Measurements from ENCODE around the gene NDUFS7.
A peak's percentile ranks its signal among the peaks of the same experiment; 100 is the strongest.

NDUFS7 gene

DNA sequence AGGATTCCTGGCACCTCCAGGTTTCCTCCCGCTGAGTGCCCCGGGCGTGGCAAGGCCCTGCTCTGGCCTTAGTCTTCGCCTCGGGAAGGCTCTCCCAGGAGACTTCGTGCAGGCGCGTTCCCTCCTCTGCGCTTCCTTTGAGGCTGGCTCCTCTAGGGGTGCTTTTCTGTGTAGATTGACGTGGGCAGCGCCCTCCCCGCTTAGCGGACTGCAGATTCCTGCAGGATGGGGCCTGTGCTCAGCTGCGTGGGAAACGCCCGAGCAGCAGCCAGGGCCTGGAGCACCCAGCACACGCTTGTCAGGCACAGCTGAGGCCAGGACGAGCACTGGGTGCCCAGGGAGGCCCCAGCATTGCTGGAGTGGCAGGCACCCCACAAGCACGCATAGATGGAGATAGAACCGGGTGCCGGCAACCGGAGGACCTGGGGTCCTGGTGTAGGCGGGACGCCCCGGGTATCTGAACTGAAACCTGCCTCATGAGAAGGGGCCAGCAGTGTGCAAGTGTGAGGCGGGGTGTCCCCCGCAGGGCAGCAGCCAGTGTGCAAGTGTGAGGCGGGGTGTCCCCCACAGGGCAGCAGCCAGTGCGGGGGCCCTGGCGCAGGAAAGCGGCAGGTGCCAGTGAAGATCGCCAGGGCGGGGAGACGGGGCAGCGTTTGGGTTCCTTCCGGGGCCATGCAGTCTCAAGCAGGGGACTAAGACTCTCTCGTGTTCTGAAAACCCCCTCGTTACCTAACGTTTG is 3.4 kb downstream of the NDUFS7 start:
- no peak for DNase-seq

DNA sequence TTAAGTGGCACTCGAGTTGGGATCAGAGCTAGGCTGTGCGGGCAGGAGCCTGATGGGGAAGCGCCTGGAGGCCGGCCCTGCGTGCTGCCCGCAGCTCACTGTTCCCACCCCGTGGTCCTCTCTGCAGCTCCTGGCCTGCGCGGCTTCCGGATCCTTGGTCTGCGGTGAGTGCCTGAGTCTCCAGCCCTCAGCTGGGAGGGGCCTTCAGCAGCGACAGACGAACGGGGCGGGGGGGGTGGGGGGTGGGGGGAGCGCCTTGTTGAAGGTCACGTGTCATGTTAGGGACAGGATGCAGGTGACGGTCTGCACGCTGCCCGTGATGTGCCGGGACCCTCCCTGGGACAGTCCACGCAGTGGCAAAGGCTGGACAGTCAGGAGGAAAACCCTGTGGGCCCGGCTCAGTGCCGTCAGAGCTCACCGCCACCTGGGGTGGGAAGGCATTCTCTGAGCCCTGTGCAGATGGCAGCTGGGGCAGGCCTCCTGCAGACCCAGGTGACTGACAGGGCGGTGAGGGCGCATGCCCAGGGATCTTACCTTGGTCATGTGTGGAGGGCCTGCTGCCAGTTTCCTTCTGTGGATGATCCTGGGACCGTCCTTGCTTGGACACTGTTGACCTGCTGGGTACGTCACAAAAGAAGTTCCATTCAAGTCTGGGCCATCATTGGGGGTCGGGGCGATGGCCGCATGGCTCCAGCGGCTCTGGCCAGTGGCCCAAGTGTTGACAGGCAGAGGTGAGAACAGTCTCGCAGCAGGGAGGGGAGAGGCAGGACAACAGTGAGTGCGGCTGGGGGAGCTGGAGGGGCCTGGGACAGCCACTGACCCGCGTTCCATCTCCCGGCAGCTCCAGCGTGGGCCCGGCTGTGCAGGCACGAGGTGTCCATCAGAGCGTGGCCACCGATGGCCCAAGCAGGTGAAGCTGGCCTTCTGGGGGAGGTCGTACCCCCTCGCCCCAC is 4.3 kb downstream of the NDUFS7 start:
- no peak for DNase-seq

DNA sequence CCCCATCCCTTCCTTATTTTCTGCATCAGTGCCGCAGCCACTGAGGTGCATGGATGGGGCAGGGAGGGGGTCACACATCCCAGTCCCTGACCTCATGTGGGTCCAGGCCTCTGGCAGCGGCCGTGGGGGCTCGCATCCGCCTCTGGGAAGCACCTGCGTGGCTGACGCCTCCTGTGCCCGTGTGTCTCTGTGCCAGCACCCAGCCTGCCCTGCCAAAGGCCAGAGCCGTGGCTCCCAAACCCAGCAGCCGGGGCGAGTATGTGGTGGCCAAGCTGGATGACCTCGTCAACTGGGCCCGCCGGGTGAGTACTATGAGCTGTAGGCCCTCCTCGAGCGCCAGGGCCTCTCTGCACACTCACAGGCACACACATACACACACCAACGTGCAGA is 4.9 kb downstream of the NDUFS7 start:
- no peak for DNase-seq

DNA sequence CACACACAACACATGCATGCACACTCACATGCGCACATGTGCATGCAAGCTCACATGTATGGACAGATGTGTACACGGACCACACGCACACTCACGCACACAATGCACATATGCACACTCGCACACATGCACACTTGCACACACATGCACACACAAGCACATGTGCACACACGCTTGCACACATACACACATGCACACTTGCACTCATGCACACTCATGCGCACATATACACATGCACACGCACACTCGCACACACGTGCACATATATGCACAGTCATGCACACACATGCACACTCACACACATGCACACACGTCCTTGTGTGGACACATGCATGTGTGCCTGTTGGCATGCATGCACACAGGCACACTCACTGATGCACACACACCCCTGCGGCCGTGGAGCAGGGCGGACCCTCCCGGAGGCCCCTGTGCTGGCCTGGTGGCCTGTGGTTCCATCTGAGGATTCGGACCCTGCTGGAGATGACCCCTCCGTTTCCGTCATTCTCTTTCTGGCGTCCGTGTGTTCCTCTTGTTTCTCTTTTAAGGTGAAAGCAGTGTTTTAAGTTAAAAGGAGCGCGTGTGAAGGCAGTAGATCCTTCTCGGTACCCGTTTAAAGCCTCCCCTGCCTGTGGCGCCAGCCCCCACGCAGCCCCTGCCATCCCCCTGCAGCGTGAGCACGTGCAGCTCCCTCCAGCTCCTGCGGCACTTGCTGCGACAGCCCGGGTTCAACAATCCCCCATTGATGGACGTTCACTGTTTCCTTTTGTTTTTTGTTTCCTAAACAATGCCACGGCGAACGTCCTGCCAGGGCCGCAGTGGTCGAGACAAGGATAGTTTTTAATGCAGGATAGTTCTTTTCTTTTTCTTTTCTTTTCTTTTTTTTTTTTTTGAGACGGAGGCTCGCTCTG is 5.6 kb downstream of the NDUFS7 start:
- DNase-seq = no peak

DNA sequence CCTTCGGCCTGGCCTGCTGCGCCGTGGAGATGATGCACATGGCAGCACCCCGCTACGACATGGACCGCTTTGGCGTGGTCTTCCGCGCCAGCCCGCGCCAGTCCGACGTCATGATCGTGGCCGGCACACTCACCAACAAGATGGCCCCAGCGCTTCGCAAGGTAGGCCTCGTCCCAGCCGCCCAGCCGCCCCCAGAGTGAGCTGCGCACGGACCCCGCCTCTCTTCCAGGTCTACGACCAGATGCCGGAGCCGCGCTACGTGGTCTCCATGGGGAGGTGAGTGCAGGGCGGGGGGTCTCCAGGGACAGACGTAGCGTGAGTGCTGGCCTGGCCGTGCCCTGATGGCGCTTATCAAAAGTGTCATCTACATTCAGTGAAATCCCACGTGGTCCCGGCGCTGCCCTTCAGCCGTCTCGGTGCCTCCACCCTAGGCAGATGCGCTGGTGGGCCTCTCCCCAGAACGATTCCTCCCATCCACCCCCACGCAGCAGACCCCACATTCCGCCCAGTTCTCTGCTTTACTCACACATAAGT is 7.2 kb downstream of the NDUFS7 start:
- DNase-seq = no peak

DNA sequence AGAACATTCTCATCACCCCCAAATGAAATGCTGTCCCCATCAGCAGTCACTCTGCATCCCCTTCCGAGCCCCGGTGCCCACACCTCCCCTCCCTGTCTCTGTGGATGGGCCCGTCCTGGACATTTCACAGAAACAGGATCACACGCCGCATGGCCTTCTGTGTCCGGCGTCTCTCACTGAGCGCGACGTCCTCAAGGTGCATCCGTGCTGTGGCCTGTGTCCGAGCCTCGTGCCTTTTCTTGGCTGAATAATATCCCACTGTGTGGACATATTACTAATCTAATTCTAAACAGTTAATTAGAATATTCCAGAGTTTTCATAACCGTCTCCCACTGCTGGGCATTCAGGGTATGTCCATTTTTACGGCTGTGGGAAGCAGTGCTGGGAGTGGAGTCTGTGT is 8.7 kb downstream of the NDUFS7 start:
- DNase-seq = no peak

DNA sequence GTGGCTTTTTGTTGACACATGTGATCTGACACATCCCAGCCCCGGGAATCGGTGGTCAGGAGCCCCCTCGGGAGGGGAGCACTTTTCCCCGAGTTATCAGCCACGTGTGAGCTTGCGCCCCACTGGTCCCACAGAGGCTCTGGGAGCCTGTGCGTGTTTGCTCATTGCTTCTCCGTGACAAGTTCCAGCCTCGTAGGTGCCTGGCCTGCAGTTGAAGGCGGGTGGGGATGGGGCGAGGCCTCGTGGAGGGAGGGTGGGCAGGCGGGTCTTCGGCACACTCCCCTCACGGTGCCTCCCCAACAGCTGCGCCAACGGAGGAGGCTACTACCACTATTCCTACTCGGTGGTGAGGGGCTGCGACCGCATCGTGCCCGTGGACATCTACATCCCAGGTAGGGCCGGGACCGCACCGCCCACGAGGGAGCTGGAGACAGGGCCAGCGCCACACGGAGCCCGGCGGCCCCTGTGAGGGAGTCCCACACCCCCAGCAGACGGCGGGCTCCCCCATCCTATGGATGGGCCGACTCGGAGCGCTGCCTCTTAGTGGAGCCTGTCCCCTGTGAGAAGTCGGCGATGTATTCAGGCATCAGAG is 9.3 kb downstream of the NDUFS7 start:
- no peak for DNase-seq

DNA sequence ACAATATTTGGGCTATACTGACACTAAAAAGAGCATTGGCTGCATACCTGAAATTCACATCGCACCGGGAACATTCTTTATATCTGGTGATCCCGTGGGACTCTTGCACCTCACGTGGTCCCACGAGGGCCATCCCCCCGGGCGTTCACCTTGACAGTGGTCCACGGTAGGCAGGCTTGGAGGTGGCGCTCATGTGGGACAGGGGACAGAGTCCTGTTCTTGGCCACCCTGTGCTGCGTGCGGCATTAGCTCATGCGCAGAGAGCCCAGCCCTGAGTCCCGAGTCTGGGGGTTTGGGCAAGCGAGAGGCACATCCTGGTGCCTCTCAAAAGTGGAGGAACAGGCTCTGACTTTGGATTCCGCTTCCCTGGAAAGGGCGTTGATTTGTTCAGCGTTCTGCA is 10.1 kb downstream of the NDUFS7 start:
- no peak for DNase-seq

DNA sequence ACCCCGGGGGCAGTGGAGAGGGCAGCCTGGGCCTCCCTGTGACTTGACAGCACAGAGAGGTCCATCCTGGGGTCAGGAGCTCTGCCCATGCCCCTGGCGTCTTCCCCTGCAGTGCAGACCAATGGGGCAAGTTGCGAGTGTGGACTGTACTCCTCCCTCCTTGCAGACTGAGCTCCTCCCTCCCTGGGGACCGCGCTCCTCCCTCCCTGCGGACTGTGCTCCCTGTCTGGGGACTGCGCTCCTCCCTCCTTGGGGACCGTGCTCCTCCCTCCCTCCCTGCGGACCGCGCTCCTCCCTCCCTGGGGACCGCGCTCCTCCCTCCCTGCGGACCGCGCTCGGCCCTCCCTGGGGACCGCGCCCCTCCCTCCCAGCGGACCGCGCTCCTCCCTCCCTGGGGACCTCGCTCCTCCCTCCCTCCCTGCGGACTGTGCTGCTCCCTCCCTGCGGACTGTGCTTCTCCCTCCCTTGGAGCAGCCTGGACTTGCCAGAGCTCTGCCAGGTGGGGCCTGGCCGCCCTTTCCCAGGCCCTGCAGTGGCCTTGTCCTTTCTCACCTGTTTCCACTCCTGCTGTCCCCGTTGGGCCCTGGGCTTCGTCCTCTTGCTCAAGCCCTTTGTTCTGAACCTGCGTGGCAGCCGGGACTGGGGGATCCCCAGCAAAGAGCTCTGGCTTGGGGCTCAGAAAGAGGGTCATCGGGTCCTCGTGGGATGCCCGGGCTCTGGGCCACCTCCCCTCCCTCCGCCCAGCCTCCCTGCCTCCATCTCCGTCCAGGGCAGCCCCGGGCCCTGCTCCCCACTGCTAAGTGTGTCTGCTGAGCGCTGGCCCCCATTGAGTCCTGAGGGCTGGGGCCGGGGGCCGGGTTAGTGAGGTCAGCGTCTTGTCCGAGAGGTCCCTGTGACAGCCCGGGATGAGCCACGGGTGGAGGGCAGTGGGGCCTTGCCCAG is 10.8 kb downstream of the NDUFS7 start:
- no peak for DNase-seq

DNA sequence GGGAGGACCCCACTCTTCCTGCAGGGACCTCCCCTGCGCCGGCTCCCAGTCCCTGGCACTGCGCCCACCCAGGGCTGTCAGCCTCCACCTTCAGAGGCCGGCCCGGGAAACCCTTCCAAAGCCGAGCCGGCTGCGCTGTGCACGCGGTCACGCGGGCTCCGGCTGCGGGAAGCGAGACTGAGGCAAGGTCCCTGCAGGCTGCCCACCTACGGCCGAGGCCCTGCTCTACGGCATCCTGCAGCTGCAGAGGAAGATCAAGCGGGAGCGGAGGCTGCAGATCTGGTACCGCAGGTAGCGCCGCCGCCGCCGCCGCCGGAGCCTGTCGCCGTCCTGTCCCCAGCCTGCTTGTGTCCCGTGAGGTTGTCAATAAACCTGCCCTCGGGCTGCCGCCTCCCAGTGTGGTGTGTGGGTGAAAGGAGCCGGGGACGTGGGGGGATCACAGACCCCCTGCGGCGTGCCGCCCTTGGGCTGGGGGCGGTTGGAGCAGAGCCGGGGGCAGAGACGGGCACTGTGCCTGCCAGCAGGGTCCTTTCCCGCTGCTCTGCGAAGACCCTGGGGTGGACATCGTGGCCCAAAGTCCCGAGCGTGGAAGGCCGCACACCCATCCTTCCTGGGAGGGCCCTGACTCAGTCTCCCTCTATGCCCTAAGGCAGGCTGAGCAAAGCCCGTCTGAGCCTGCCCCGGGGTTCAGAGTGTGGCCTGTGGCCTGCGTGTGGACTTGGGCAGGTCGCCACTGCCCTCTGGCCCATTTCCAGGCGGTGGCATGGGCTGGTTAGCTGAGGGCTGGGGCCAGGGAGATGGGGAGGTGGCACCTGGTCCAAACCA is 11.7 kb downstream of the NDUFS7 start:
- DNase-seq = no peak

DNA sequence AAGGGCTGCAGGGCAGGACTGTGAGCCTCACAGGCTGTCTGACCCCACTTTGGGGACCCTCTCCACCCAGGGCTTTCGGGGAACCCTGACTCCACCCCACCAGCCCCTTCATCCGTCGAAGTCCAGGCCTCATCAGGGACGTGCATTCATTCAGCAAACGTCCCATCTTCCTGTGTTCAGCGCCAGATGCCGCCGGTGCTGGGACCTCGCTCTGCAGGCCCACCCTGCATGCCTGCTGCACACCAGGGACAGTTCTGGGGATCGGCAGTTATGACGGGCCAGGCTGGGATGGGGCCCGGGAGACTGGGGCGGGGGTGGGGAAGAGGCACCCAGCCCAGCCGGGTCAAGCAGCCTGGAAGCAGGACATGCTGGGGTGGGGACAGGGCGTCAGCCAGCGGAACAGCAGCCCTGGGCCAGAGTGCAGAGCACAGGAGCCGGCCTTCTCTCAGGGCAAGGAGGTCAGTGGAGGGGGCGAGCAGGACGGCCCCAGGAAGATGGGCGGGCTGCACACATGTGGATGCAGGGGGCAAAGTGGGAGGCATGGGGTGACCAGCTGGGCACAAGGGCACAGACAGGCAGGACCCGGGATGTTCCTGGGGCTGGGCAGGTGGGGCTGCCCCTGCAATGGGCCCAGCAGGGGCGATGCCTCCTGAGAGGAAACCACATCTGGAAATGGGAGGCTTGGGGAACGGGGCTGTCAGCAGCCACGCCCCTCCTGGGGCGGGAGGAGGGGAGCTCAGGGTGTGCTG is 12.5 kb downstream of the NDUFS7 start:
- DNase-seq = no peak

DNA sequence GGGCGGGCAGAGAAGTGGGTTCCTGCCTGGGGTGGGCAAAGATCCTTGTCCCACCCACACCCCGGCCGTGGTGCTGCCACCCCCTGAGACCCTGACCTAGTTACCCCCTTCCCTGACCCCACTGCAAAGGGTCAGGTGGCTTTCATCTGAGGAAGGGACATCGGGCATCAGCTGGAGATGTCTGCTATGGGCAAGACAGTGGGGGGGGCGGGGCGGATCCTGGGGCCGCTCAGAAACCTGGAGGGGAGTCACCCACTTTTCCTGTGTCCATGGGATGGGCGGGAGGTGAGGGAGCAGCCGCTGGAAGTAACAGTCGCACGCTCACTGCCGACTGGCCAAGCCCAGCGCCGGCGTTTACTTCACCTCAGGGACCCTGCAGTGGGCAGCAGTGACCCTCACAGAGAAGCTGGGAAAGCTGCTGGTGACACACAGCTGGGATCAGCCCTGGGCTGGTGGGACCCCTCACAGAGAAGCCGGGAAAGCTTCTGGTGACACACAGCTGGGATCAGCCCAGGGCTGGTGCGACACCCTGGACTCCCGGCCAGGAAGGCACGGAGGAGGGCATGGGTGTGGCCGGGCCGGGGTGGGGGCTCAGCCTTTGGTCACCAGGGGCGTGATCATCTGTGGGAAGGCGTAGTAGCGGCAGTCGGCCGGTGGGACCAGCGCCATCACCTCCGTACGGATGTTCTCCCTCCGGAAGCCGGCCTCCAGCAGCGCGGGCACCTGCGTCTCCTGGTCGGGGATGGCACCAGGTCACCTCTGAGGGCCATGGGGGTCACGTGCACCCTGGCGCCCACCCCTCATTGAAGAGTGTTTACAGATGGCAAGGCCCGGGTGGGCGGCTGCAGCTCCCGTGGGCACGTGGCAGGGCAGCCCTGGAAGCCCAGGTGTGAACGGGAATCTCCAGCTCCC is 13.3 kb downstream of the NDUFS7 start:
- no peak for DNase-seq

DNA sequence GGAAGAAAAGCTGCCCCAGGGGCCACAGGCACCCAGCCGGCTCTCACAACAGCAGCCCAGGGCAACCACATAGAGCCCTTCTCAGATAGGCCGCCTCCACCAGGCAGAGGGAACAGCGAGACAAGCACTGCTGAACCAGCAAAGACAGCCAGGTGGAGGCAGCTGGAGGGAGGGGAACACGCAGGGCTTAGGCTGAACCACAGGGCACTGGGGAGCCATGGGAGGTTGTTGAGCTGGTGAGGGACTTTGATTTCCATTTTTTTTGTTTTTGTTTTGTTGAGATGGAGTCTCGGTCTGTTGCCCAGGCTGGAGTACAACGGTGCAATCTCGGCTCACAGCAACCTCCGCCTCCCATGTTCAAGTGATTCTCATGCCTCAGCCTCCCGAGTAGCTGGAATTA is 14.1 kb downstream of the NDUFS7 start:
- no peak for DNase-seq

DNA sequence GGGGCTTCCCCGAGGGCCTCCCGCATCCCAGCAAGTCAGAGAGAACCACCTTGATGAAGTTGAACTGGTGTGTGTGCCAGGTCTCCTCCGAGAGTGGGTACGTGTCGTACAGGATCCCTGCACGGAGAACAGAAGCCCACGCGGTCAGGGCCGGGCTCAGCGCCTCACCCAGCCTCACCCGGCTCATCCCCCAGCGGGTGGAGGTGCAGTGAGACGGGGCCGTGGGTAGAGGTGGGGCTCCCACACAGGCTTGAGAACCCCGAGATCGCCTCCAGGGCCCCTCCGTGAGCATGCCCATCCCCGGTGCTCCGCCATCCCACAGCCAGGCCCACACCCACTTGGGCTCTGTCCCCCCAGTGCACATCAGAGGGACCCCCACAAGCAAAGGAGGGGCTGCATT is 15.4 kb downstream of the NDUFS7 start:
- DNase-seq = no peak

DNA sequence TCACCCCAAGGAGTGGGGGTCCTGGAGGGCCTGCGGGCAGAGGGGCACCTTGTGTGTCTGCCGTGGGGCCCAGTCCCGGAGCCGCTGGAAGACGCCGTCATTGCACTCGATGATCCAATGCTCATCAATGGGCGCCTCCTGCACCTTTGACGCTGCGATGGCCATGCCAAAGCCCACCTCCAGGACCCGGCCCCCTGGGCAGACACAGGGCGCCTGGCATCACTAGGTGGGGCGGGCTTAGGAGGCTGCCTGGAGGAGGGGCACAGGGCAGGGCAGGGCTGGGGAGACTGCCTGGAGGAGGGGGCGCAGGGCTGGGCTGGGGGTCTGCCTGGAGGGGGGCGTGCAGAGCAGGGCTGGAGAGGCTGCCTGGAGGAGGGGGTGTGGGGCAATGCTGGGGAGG is 16.0 kb downstream of the NDUFS7 start:
- no peak for DNase-seq

DNA sequence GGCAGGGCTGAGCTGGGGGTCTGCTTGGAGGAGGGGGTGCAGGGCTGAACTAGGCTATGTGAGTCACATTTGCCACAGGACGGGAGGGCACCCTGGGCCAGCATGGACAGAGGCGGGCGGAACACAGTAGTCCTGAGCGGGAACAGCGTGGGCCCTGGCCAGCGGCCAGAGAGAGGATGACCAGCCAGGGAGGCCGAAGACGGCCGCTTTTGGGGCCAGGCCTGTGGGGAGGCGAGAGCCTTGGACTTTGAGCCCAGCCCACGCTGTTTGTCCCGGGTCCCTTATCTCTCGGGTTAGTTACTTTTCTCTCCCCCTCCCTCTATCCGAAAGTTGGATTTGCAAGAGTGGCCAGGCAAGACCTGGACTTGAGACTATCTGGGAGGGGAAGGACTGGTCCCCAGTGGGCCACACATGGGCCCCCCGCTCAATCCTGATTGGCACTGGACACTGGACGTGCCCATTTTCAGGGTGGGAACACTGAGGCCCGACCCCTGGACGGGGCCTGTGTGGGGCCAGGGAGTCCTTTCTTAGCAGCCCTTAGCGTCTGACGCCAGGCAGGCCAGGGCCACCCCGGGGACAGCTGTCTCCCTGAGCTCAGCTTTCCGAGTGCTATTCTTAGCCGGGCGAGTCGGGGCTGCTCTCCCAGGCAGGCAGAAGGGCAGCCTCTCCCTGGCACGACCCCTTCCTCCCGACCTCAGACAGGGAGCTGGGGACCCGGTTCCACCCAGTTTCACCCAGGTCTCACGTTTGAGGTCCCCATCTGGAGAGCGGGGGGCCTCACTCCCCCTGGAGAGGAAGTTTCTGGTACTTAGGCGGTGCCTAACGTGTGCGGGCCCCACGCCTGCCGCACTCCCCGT is 16.8 kb downstream of the NDUFS7 start:
- no peak for DNase-seq

DNA sequence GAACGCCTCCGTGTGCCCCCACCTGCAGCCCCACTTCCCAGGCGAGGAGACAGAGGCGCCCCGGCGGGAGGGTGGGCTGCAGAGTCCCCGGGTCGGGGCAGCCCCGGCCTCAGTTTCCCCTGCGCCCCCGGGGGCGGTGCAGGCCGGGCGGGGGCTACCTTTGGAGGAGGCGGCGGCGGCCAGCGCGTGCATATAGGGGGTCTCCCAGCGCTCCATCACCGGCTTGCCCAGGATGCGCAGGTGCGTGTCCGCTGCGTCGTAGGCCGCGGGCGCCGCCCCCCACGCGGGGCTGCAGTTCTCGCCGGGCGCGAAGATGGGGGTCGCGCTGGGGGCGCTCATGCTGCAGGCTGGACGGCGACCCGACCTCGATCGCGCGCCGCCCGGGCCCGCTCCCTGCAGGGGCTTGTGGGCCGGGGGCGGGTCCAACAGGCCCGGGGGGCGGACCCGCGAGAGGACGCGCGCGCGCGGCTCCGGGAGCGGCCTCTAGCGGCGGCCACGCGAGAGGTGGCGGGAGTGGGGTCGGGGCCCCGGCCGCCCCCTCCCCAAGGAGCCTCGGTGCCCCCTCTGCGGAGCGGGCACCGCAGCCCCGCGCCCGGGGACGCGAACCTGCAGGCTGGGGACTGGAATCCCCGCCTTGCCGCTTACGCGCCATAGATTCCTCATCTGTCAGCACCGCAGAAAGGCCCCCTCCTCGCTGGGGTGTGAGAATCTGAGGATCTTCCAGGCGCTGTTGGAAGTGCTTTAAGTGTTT is 17.6 kb downstream of the NDUFS7 start, which contains the start of gene GAMT:
Gene GAMT (minus strand): TSS at position 405 of the 751 bp plus-strand sequence. CDS start 66 bp downstream, at position 339.
- DNase-seq = peak; percentile 61

All from activated naive CD4-positive, alpha-beta T cell treated with Interleukin-2 at 50 U/mL for 16 hours (primary cell).